Measurements from ENCODE around the gene ABHD4. TPM values are rescaled to one million over a fixed set of nuclear protein-coding genes. Genes with fewer than 3 reads are reported as not detected.
"Not testable (repeated sequence)": the region's sequence is repeated elsewhere in the genome, so short reads cannot be mapped to it uniquely, and the experiment has no call there.

The ABHD4 gene
- total RNA-seq, 6 experiments from 2014 or later, result 12.7 to 38.1 (median 18.5) TPM

DNA sequence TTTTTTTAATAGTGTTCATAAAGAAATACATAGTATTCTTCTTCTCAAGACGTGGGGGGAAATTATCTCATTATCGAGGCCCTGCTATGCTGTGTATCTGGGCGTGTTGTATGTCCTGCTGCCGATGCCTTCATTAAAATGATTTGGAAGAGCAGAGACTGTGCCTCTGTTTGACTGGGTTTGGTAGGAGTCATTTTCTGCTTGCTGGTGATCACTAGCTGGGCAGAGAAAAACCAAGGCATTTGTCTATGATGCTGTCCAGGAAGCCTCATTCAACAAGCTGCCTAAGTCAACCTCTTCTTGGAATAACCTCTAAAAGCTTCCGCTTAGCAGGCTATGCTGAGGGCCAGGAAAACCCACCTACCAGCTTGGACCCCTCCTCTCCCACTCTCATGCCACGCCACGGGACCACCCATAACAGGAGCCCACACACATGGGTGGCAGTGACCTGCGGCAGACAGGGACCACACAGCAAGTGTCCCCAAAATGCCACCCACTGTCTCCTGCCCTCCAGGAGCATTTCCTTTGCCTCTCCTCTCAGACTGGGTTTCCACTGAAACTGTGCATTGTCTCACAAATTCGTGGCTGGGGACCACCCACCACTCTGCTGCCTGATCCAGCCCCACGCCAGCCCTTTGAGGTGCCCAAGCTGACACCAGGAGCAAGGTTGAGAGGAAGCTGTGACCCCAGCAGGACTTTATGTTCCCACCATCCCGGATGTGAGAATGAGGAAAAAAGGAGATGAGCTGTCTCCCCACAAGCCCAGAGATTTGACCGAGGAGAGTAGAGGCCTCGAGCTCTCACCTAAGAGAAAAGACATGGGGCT, 45.9 kb upstream of the ABHD4 start:
- H3K9me3 ChIP-seq, result no peaks in the 10 kb centered on the region
- WGBS (ENCODE audit: insufficient coverage, low coverage, low lambda C conversion rate, missing lambda C conversion rate), result 47% methylated on average over 8 of the region's 13 CpGs
- H3K4me3 ChIP-seq, result no peak overlapping the region
- TF ChIP-seq, protein P1, sequence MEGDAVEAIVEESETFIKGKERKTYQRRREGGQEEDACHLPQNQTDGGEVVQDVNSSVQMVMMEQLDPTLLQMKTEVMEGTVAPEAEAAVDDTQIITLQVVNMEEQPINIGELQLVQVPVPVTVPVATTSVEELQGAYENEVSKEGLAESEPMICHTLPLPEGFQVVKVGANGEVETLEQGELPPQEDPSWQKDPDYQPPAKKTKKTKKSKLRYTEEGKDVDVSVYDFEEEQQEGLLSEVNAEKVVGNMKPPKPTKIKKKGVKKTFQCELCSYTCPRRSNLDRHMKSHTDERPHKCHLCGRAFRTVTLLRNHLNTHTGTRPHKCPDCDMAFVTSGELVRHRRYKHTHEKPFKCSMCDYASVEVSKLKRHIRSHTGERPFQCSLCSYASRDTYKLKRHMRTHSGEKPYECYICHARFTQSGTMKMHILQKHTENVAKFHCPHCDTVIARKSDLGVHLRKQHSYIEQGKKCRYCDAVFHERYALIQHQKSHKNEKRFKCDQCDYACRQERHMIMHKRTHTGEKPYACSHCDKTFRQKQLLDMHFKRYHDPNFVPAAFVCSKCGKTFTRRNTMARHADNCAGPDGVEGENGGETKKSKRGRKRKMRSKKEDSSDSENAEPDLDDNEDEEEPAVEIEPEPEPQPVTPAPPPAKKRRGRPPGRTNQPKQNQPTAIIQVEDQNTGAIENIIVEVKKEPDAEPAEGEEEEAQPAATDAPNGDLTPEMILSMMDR (IDR thresholded peaks at IDR 0.05), result no peak
- no peak for TF ChIP-seq POLR2A (IDR thresholded peaks at IDR 0.05)
- no peak overlapping the region for H3K27ac ChIP-seq
- peaks cover 0 to 8% (median under 1%) of the 10 kb centered on the region in 4 donors for H3K4me1 ChIP-seq
- H3K36me3 ChIP-seq, result no peaks in the 10 kb centered on the region
- H3K27me3 ChIP-seq, result no peaks in the 10 kb centered on the region
- no peak for DNase-seq
- intact Hi-C loops (cut with DNase I), result loop anchor here (10.0 kb wide), 2 partner anchors 103 to 157 kb away; no protein-coding TSS in a partner anchor
- no peak for ATAC-seq

DNA sequence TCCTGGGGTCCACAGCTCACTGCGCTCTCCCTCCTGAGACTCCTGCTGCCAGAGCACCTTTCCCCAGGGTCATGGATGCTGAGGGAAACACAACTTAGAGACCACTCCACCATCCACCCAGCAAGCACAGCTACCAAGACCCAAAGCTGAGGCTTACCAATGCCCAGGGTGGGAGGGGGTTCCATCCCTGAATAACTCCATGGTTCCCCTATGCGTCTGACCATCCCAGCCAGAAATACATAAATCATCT, 45.3 kb upstream of the ABHD4 start:
- TF ChIP-seq, protein P1 (IDR thresholded peaks at IDR 0.05), result no peak
- TF ChIP-seq POLR2A (IDR thresholded peaks at IDR 0.05), result no peak
- DNase-seq, result no peak
- Histone ChIP-seq H3K27me3 (no peaks in the 10 kb centered on the region), H3K9me3 (no peaks in the 10 kb centered on the region), H3K27ac (no peak overlapping the region), H3K4me1 (peaks cover 0 to 10% (median 2%) of the 10 kb centered on the region in 4 donors), H3K36me3 (no peaks in the 10 kb centered on the region), H3K4me3 (no peak overlapping the region)
- 100% methylated on average over 1 of the region's 2 CpGs for WGBS (ENCODE audit: insufficient coverage, low coverage, low lambda C conversion rate, missing lambda C conversion rate)
- ATAC-seq, result no peak
- intact Hi-C loops (cut with DNase I), result loop anchor here (10.0 kb wide), 2 partner anchors 102 to 158 kb away; no protein-coding TSS in a partner anchor

DNA sequence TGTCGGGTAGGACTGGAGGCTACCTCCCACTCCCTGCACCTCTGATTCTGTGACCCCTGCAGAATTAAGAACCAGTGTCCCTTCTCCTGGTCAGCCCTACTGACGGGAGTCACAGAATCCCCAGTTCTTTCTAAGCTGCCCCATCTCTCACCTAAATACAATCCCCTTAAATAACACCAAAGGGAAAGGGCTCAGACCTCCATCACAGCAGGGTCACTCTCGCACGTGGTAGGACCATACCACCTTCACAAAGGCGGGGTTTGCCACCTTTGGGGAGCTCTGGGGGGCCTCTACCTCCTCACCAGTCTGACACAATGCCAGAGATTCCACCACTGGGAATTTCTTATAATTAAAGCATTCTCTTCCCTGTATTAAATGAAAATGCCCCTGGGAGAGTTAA, 44.7 kb upstream of the ABHD4 start:
- H3K27me3 ChIP-seq, result no peaks in the 10 kb centered on the region
- whole genome bisulfite sequencing (ENCODE audit: insufficient coverage, low coverage, low lambda C conversion rate, missing lambda C conversion rate), result 59% methylated on average over 5 of the region's 5 CpGs
- no peak overlapping the region for H3K27ac ChIP-seq
- ATAC-seq, result no peak
- H3K36me3 ChIP-seq, result no peaks in the 10 kb centered on the region
- peaks cover 0 to 10% (median 2%) of the 10 kb centered on the region in 4 donors for H3K4me1 ChIP-seq
- DNase-seq, result no peak
- intact Hi-C loops (cut with DNase I), result loop anchor here (10.0 kb wide), 2 partner anchors 101 to 159 kb away; no protein-coding TSS in a partner anchor
- TF ChIP-seq, protein P1 (IDR thresholded peaks at IDR 0.05), result no peak
- no peak for TF ChIP-seq POLR2A (IDR thresholded peaks at IDR 0.05)
- H3K4me3 ChIP-seq, result no peak overlapping the region
- H3K9me3 ChIP-seq, result no peaks in the 10 kb centered on the region

DNA sequence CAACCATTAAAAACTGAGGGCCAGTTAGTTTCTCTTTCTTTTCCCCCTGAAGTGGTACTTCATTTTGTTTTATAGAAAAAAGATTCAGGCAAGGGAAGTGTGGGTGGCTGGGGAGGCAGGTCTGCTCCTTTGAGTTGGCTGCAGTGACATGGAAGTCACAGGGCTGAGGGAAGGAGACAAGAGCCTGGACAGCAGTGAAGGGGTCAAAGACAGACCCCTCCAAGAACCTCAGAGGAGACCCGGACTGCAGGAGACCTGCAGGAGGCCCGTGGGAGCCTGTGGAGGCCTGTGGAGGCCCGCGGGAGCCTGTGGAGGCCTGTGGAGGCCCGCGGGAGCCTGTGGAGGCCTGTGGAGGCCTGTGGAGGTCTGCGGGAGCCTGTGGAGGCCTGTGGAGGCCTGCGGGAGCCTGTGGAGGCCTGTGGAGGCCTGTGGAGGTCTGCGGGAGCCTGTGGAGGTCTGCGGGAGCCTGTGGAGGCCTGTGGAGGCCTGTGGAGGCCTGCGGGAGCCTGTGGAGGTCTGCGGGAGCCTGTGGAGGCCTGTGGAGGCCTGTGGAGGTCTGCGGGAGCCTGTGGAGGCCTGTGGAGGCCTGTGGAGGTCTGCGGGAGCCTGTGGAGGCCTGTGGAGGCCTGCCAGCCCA, 44.1 kb upstream of the ABHD4 start:
- WGBS (ENCODE audit: insufficient coverage, low coverage, low lambda C conversion rate, missing lambda C conversion rate), result no CpG with 5 or more reads among the region's 14 CpGs
- not testable (repeated sequence) for H3K9me3 ChIP-seq, H3K27me3 ChIP-seq, ATAC-seq, H3K27ac ChIP-seq, H3K36me3 ChIP-seq, DNase-seq, H3K4me3 ChIP-seq
- peaks cover 0 to 10% (median 2%) of the 10 kb centered on the region in 4 donors for H3K4me1 ChIP-seq
- intact Hi-C loops (cut with DNase I), result loop anchor here (10.0 kb wide), 2 partner anchors 101 to 159 kb away; no protein-coding TSS in a partner anchor
